Measurements from ENCODE around the gene WDR45B. TPM values are rescaled to one million over a fixed set of nuclear protein-coding genes. Genes with fewer than 3 reads are reported as not detected.

Gene WDR45B
- total and polyA plus RNA-seq, 11 donors, result 23.5 to 60.7 (median 40.1) TPM

DNA sequence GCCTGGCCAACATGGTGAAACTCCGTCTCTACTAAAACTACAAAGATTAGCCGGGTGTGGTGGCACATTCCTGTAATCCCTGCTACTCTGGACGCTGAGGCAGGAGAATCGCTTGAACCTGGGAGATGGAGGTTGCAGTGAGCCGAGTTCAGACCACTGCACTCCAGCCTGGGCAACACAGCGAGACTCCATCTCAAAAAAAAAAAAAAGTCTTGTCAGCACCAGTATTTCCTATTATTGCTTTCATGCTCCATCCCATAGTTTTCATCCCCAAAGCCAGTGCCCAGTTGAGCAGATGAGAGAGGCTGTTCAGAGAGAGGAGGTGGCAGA lies 58.4 kb downstream of the WDR45B start:
- ATAC-seq, result no peak
- H3K27ac ChIP-seq, result peak overlapping the region in 1 of 12 donors; percentile 89
- no peak for DNase-seq
- H3K4me1 ChIP-seq, result peaks cover 5 to 47% (median 31%) of the 10 kb centered on the region in 12 donors
- H3K9me3 ChIP-seq, result no peaks in the 10 kb centered on the region
- H3K4me3 ChIP-seq, result no peak overlapping the region
- H3K27me3 ChIP-seq, result no peaks in the 10 kb centered on the region
- TF ChIP-seq, protein P1, sequence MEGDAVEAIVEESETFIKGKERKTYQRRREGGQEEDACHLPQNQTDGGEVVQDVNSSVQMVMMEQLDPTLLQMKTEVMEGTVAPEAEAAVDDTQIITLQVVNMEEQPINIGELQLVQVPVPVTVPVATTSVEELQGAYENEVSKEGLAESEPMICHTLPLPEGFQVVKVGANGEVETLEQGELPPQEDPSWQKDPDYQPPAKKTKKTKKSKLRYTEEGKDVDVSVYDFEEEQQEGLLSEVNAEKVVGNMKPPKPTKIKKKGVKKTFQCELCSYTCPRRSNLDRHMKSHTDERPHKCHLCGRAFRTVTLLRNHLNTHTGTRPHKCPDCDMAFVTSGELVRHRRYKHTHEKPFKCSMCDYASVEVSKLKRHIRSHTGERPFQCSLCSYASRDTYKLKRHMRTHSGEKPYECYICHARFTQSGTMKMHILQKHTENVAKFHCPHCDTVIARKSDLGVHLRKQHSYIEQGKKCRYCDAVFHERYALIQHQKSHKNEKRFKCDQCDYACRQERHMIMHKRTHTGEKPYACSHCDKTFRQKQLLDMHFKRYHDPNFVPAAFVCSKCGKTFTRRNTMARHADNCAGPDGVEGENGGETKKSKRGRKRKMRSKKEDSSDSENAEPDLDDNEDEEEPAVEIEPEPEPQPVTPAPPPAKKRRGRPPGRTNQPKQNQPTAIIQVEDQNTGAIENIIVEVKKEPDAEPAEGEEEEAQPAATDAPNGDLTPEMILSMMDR (IDR thresholded peaks at IDR 0.05), result no peak
- TF ChIP-seq POLR2A (IDR thresholded peaks at IDR 0.05), result no peak
- 74 to 93% (median 79%) methylated on average over 5 to 6 of the region's 6 CpGs for WGBS, 4 donors
- H3K36me3 ChIP-seq, result peaks cover 0 to 35% (median 26%) of the 10 kb centered on the region in 9 donors
- intact Hi-C loops (cut with DNase I), result no loop called here

DNA sequence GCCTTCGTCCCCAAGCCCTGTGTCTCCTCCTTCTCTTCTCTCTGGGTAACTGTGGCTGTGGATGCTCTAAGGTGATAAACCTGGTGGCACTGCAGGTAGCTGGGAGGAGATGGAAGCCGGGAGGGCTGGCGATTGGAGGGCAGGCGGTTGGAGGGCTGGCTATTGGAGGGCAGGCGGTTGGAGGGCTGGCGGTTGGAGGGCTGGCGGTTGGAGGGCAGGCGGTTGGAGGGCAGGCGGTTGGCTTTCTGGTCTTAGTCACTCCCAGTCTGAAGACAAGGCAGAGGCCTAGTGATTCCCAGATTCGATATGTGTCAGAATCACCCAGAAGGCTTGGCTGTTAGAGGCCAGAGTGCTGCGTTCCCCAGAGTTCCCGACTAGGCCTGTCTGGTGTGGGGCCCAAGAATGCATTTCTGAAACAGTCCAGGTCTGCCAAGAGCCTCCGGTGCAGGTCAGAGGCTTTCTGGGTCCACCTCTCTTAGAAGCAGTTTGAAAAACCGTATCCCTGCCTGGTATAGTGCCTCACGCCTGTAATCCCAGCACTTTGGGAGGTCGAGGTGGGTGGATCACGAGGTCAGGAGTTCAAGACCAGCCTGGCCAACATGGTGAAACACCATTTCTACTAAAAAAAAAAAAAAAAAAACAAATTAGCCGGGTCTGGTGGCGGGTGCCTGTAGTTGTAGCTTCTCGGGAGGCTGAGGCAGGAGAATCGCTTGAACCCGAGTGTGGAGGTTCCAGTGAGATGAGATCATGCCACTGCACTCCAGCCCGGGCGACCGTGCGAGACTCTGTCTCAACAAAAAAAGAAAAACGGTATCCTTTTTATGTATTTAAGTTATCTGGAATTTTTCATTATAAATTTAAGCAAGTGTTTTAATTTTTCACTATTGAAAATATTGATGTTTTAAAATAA lies 59.7 kb downstream of the WDR45B start:
- Histone ChIP-seq H3K4me1 (peaks cover 5 to 34% (median 26%) of the 10 kb centered on the region in 12 donors), H3K9me3 (no peaks in the 10 kb centered on the region), H3K27ac (peak overlapping the region in 2 of 12 donors; percentile 23 to 89), H3K36me3 (peaks cover 0 to 48% (median 34%) of the 10 kb centered on the region in 9 donors), H3K4me3 (no peak overlapping the region), H3K27me3 (no peaks in the 10 kb centered on the region)
- TF ChIP-seq, protein P1 (IDR thresholded peaks at IDR 0.05), result no peak
- no peak for TF ChIP-seq POLR2A (IDR thresholded peaks at IDR 0.05)
- 87 to 94% (median 93%) methylated on average over 26 to 27 of the region's 27 CpGs for WGBS, 4 donors
- DNase-seq, result no peak
- intact Hi-C loops (cut with DNase I), result no loop called here
- ATAC-seq, result no peak

DNA sequence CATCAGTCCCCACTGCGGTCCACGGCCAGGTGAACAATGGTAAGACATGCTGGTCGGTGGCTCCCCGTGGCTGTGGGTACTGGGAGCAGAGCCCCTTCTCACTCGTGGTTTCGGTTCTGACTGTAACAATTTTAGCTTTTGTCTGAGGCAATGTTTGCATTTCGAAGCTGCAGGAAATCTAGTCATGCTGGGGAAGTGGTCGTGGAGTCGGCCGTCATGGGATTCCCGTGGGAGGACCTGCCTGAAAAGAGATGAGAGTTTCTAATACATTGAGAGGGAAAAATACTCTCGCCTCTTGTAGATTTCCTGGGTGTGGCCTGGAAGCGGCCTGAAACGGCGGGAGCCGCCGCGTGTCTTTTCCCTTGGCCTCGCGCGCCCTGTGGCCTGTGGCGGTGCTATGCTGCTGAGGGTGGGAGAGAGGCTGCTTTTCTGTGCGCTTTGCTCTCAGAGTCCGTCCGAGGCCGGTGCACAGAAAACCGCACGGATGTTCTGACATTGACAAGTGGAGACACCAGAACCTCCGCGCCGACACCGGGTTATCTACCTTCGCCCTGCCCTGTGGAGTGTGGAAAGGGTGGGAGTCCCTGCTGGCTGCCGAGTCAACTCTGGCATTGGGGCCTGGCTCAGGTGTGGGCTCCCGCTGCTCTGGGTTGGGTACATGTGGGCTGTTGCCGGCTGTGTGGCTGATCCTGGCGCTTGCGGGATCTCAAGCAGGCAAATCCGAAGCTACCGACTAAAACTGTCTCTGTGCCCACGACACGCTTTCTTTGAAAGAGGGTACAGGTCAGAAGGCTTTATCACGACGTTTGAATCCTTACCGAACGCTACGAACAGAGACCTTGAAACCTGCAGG lies 60.8 kb downstream of the WDR45B start:
- Histone ChIP-seq H3K27ac (peak overlapping the region in 3 of 12 donors; percentile 29 to 89 (median 49)), H3K27me3 (no peaks in the 10 kb centered on the region), H3K36me3 (peaks cover 0 to 57% (median 42%) of the 10 kb centered on the region in 9 donors), H3K4me1 (peaks cover 1 to 26% (median 17%) of the 10 kb centered on the region in 12 donors), H3K9me3 (no peaks in the 10 kb centered on the region), H3K4me3 (no peak overlapping the region)
- WGBS, 4 donors, result 77 to 86% (median 82%) methylated on average over 38 to 47 of the region's 47 CpGs
- DNase-seq (no peak), ATAC-seq (peak in 1 of 4 donors; percentile 14)
- intact Hi-C loops (cut with DNase I), result no loop called here
- TF ChIP-seq, protein P1 (IDR thresholded peaks at IDR 0.05), result no peak
- TF ChIP-seq POLR2A (IDR thresholded peaks at IDR 0.05), result no peak
